AG09319 (cell line): ENCODE data around the gene NDUFA3.

ENCODE experiments used
- DNase-seq: peaks from one replicate; pipeline ENCODE4 v3.0.0-alpha.2; 2010; ENCODE audit warnings: low read depth; ENCODE audit errors: extremely low read depth
- CTCF ChIP-seq: IDR thresholded peaks from 2 replicates; pipeline ENCODE4 v1.5.1; 2011; ENCODE audit warnings: low read depth, mild to moderate bottlenecking, inconsistent platforms, low read length, moderate library complexity

NDUFA3 gene

GRCh38 chr19:54102421-54103169, at the start of gene NDUFA3:
Gene NDUFA3 (plus strand): TSS chr19:54102855. CDS start chr19:54102879, 24 bp downstream.
- TF ChIP-seq CTCF, result no peak
- peak; percentile 96 for DNase-seq

GRCh38 chr19:54062643-54063042, 40.0 kb upstream of the NDUFA3 start:
- DNase-seq, result no peak
- no peak for TF ChIP-seq CTCF

GRCh38 chr19:54063350-54064116, 39.1 kb upstream of the NDUFA3 start, which contains the start of gene VSTM1:
Gene VSTM1 (minus strand): TSS chr19:54063897. CDS start chr19:54063777, 120 bp downstream.
- TF ChIP-seq CTCF, result no peak
- DNase-seq, result no peak

- no peak for DNase-seq
- no peak for TF ChIP-seq CTCF
Measured at GRCh38 chr19:54069470-54069869, 33.2 kb upstream of the NDUFA3 start.

GRCh38 chr19:54073829-54074228, 28.8 kb upstream of the NDUFA3 start:
- no peak for DNase-seq
- TF ChIP-seq CTCF, result no peak

- DNase-seq, result no peak
- no peak for TF ChIP-seq CTCF
Measured at GRCh38 chr19:54074851-54075250, 27.8 kb upstream of the NDUFA3 start.

- TF ChIP-seq CTCF, result no peak
- DNase-seq, result no peak
Measured at GRCh38 chr19:54077334-54077733, 25.3 kb upstream of the NDUFA3 start.
